Ishikawa (cell line): Measurements from ENCODE around the gene FBXO3.

Experiments used
- CEBPB ChIP-seq: IDR thresholded peaks from 2 replicates; pipeline ENCODE4 v1.6.1; 2012
- CREB1 ChIP-seq: IDR thresholded peaks from 2 replicates; pipeline ENCODE4 v1.6.1; 2012; ENCODE audit warnings: low read depth
- EGR1 ChIP-seq: IDR thresholded peaks from 2 replicates; pipeline ENCODE4 v1.6.1; 2012
- EP300 ChIP-seq: IDR thresholded peaks from 2 replicates; pipeline ENCODE4 v1.6.1; 2012; ENCODE audit warnings: borderline replicate concordance
- FOXM1 ChIP-seq: IDR thresholded peaks from 2 replicates; pipeline ENCODE4 v1.6.1; 2012; ENCODE audit warnings: low read depth, borderline replicate concordance
- MAX ChIP-seq: IDR thresholded peaks from 2 replicates; pipeline ENCODE4 v1.6.1; 2012
- NFIC ChIP-seq: IDR thresholded peaks from 2 replicates; pipeline ENCODE4 v1.6.1; 2012
- RAD21 ChIP-seq: IDR thresholded peaks from 2 replicates; pipeline ENCODE4 v1.6.1; 2012; ENCODE audit warnings: low read depth
- REST ChIP-seq: IDR thresholded peaks from 2 replicates; pipeline ENCODE4 v1.6.1; 2012; ENCODE audit warnings: low read depth, mild to moderate bottlenecking
- TAF1 ChIP-seq: IDR thresholded peaks from 2 replicates; pipeline ENCODE4 v1.6.1; 2012; ENCODE audit warnings: low read depth, mild to moderate bottlenecking
- TCF12 ChIP-seq: IDR thresholded peaks from 2 replicates; pipeline ENCODE4 v1.6.1; 2012; ENCODE audit warnings: low read depth
- TEAD4 ChIP-seq: IDR thresholded peaks from 2 replicates; pipeline ENCODE4 v1.6.1; 2012
- USF1 ChIP-seq: IDR thresholded peaks from 2 replicates; pipeline ENCODE4 v1.6.1; 2012
- YY1 ChIP-seq: IDR thresholded peaks from 2 replicates; pipeline ENCODE4 v1.6.1; 2012; ENCODE audit warnings: low read depth
- ZBTB7A ChIP-seq: IDR thresholded peaks from 2 replicates; pipeline ENCODE4 v1.6.1; 2012; ENCODE audit warnings: low read depth

The FBXO3 gene

GRCh38 chr11:33730716-33731115 is 43.6 kb downstream of the FBXO3 start:
- TF ChIP-seq USF1 (no peak), TEAD4 (no peak), REST (no peak), YY1 (no peak), ZBTB7A (no peak), MAX (no peak), EGR1 (no peak), TCF12 (no peak), CEBPB (no peak), EP300 (no peak), RAD21 (no peak), TAF1 (no peak), CREB1 (no peak), NFIC (no peak), FOXM1 (no peak)

GRCh38 chr11:33725496-33725895 is 48.8 kb downstream of the FBXO3 start:
- TF ChIP-seq MAX = no peak
- TF ChIP-seq EP300 = no peak
- TF ChIP-seq CEBPB = no peak
- TF ChIP-seq RAD21 = no peak
- no peak for TF ChIP-seq FOXM1
- no peak for TF ChIP-seq REST
- no peak for TF ChIP-seq TAF1
- no peak for TF ChIP-seq CREB1
- no peak for TF ChIP-seq USF1
- TF ChIP-seq TEAD4 = no peak
- TF ChIP-seq ZBTB7A = no peak
- no peak for TF ChIP-seq TCF12
- TF ChIP-seq YY1 = no peak
- no peak for TF ChIP-seq EGR1
- TF ChIP-seq NFIC = no peak

- no peak for TF ChIP-seq TEAD4
- no peak for TF ChIP-seq EGR1
- no peak for TF ChIP-seq CREB1
- no peak for TF ChIP-seq USF1
- no peak for TF ChIP-seq TAF1
- no peak for TF ChIP-seq REST
- no peak for TF ChIP-seq EP300
- TF ChIP-seq RAD21 = no peak
- no peak for TF ChIP-seq CEBPB
- no peak for TF ChIP-seq ZBTB7A
- no peak for TF ChIP-seq FOXM1
- TF ChIP-seq NFIC = no peak
- TF ChIP-seq TCF12 = no peak
- no peak for TF ChIP-seq MAX
- TF ChIP-seq YY1 = no peak
Observed at GRCh38 chr11:33724644-33725035, 49.7 kb downstream of the FBXO3 start.

- TF ChIP-seq NFIC = no peak
- TF ChIP-seq EGR1 = no peak
- no peak for TF ChIP-seq TCF12
- no peak for TF ChIP-seq CEBPB
- TF ChIP-seq EP300 = no peak
- TF ChIP-seq FOXM1 = no peak
- no peak for TF ChIP-seq RAD21
- TF ChIP-seq YY1 = no peak
- TF ChIP-seq MAX = no peak
- TF ChIP-seq CREB1 = no peak
- no peak for TF ChIP-seq USF1
- no peak for TF ChIP-seq TAF1
- TF ChIP-seq TEAD4 = no peak
Observed at GRCh38 chr11:33723238-33723881, 51.0 kb downstream of the FBXO3 start.
